DND-41 (cell line): ENCODE measurements around the gene CD83.

Experiments
- ATAC-seq: fragments of 200-7000 bp; cut with Tn5 transposase; 3 replicates; pipeline ENCODE4 v1.9.1; 2021; ENCODE audit warnings: low read depth; ENCODE audit not compliant: insufficient read depth
- DNase-seq: peaks from one replicate; pipeline ENCODE4 v3.0.0-alpha.2; 2020
- H2AFZ ChIP-seq: 2 replicates; pipeline ENCODE4 v1.6.0; 2012; ENCODE audit warnings: low read depth, low read length
- H3K27ac ChIP-seq: 2 replicates; pipeline ENCODE4 v1.5.1; 2012; ENCODE audit warnings: low read length, inconsistent platforms
- H3K27me3 ChIP-seq: fragments of 200-600 bp; sonication (generic); 2 replicates; pipeline ENCODE4 v1.6.0; 2012; ENCODE audit warnings: low read length, mild to moderate bottlenecking, inconsistent platforms; ENCODE audit not compliant: insufficient read depth, poor library complexity
- H3K36me3 ChIP-seq: 2 replicates; pipeline ENCODE4 v1.5.1; 2012; ENCODE audit warnings: low read length, inconsistent platforms; ENCODE audit not compliant: insufficient read depth
- H3K4me1 ChIP-seq: 2 replicates; pipeline ENCODE4 v1.5.1; 2012; ENCODE audit warnings: mild to moderate bottlenecking, low read length; ENCODE audit not compliant: insufficient read depth
- H3K4me2 ChIP-seq: 2 replicates; pipeline ENCODE4 v1.6.0; 2012; ENCODE audit warnings: mild to moderate bottlenecking, moderate library complexity, low read length, inconsistent platforms; ENCODE audit not compliant: insufficient read depth
- H3K4me3 ChIP-seq, 2 experiments: fragments of 200-600 bp in 1 of 2; shearing (Covaris generic) in 1 of 2; 2 replicates each; pipeline ENCODE4 v1.5.1; 2012 to 2016; ENCODE audit warnings: inconsistent platforms in 2 of 2, low read length in 2 of 2, mild to moderate bottlenecking in 2 of 2, low read depth in 1 of 2, moderate library complexity in 1 of 2
- H3K79me2 ChIP-seq: 2 replicates; pipeline ENCODE4 v1.6.0; 2012; ENCODE audit warnings: low read length, inconsistent platforms; ENCODE audit not compliant: insufficient read depth
- H3K9ac ChIP-seq: 2 replicates; pipeline ENCODE4 v1.6.0; 2012; ENCODE audit warnings: low read depth, mild to moderate bottlenecking, inconsistent platforms, low read length, moderate library complexity
- H3K9me3 ChIP-seq: 2 replicates; pipeline ENCODE4 v1.5.1; 2012; ENCODE audit warnings: low read length, moderate library complexity, mild to moderate bottlenecking, inconsistent platforms; ENCODE audit not compliant: insufficient read depth, severe bottlenecking
- H4K20me1 ChIP-seq: 2 replicates; pipeline ENCODE4 v1.6.0; 2012; ENCODE audit warnings: low read length; ENCODE audit not compliant: insufficient read depth
- CTCF ChIP-seq: IDR thresholded peaks from 2 replicates; pipeline ENCODE4 v1.5.1; 2012; ENCODE audit warnings: borderline replicate concordance, low read length, moderate library complexity, mild to moderate bottlenecking; ENCODE audit not compliant: poor library complexity, severe bottlenecking; ENCODE audit errors: extremely low read depth
- EZH2 ChIP-seq: IDR thresholded peaks from 3 replicates; pipeline ENCODE4 v1.6.1; 2012; ENCODE audit warnings: borderline replicate concordance, low read depth, mild to moderate bottlenecking, moderate library complexity, low read length, inconsistent platforms; ENCODE audit not compliant: severe bottlenecking

Gene CD83

GRCh38 chr6:14092316-14092715, 25.3 kb upstream of the CD83 start:
- no peaks in the 10 kb centered on the region for H3K4me1 ChIP-seq
- H3K9ac ChIP-seq = no peak overlapping the region
- no peak overlapping the region for H3K4me2 ChIP-seq
- no peak overlapping the region for H3K4me3 ChIP-seq
- no peaks in the 10 kb centered on the region for H3K36me3 ChIP-seq
- no peaks in the 10 kb centered on the region for H3K9me3 ChIP-seq
- DNase-seq = no peak
- no peak overlapping the region for H2AFZ ChIP-seq
- H4K20me1 ChIP-seq = no peaks in the 10 kb centered on the region
- no peaks in the 10 kb centered on the region for H3K79me2 ChIP-seq
- peaks cover 4% of the 10 kb centered on the region for H3K27me3 ChIP-seq
- ATAC-seq = no peak
- no peak for TF ChIP-seq EZH2
- no peak overlapping the region for H3K27ac ChIP-seq

GRCh38 chr6:14092838-14093789, 24.5 kb upstream of the CD83 start:
- H3K4me3 ChIP-seq = no peak overlapping the region
- H3K9ac ChIP-seq = no peak overlapping the region
- TF ChIP-seq CTCF (no peak), EZH2 (no peak)

GRCh38 chr6:14094721-14095120, 22.9 kb upstream of the CD83 start:
- TF ChIP-seq EZH2 = no peak
- no peak for TF ChIP-seq CTCF
- H3K36me3 ChIP-seq = no peaks in the 10 kb centered on the region
- H3K79me2 ChIP-seq = no peaks in the 10 kb centered on the region
- H3K4me1 ChIP-seq = no peaks in the 10 kb centered on the region
- H3K9me3 ChIP-seq = no peaks in the 10 kb centered on the region
- no peak overlapping the region for H2AFZ ChIP-seq
- H3K9ac ChIP-seq = no peak overlapping the region
- H3K4me2 ChIP-seq = no peak overlapping the region
- H3K27me3 ChIP-seq = peaks cover 4% of the 10 kb centered on the region
- H3K4me3 ChIP-seq = no peak overlapping the region
- H3K27ac ChIP-seq = no peak overlapping the region
- ATAC-seq = no peak
- DNase-seq = no peak
- no peaks in the 10 kb centered on the region for H4K20me1 ChIP-seq

More at GRCh38 chr6:14092838-14093789, 24.5 kb upstream of the CD83 start:
- ATAC-seq (no peak), DNase-seq (no peak)
- Histone ChIP-seq H3K9me3 (no peaks in the 10 kb centered on the region), H4K20me1 (no peaks in the 10 kb centered on the region), H3K79me2 (no peaks in the 10 kb centered on the region), H3K27ac (no peak overlapping the region), H3K4me2 (no peak overlapping the region), H3K4me1 (no peaks in the 10 kb centered on the region), H2AFZ (no peak overlapping the region), H3K27me3 (peaks cover 4% of the 10 kb centered on the region), H3K36me3 (no peaks in the 10 kb centered on the region)

- no peak overlapping the region for H3K9ac ChIP-seq
- no peak for DNase-seq
- H3K9me3 ChIP-seq = no peaks in the 10 kb centered on the region
- H2AFZ ChIP-seq = no peak overlapping the region
- H3K4me1 ChIP-seq = no peaks in the 10 kb centered on the region
- no peaks in the 10 kb centered on the region for H4K20me1 ChIP-seq
- H3K27me3 ChIP-seq = peaks cover 4% of the 10 kb centered on the region
- H3K79me2 ChIP-seq = no peaks in the 10 kb centered on the region
- H3K4me2 ChIP-seq = no peak overlapping the region
- no peak overlapping the region for H3K27ac ChIP-seq
- H3K36me3 ChIP-seq = no peaks in the 10 kb centered on the region
- no peak for ATAC-seq
- TF ChIP-seq EZH2 = no peak
- no peak for TF ChIP-seq CTCF
- H3K4me3 ChIP-seq = no peak overlapping the region
Observed at GRCh38 chr6:14095437-14095836, 22.1 kb upstream of the CD83 start.
